ENCODE measurements around the gene NR1I3.
A peak's percentile ranks its signal among the peaks of the same experiment; 100 is the strongest.
"Not testable (repeated sequence)": the region's sequence is repeated elsewhere in the genome, so short reads cannot be mapped to it uniquely, and the experiment has no call there.

Gene NR1I3

GRCh38 chr1:161238039-161238473 is at the start of gene NR1I3:
TSS of gene NR1I3 (minus strand) at chr1:161238203. CDS start at chr1:161236565, 1,638 bp downstream.
- no peak for DNase-seq

- DNase-seq: no peak
Measured at GRCh38 chr1:161287482-161288054, 49.6 kb upstream of the NR1I3 start.

- no peak for DNase-seq
Measured at GRCh38 chr1:161285521-161285920, 47.5 kb upstream of the NR1I3 start.

DNA sequence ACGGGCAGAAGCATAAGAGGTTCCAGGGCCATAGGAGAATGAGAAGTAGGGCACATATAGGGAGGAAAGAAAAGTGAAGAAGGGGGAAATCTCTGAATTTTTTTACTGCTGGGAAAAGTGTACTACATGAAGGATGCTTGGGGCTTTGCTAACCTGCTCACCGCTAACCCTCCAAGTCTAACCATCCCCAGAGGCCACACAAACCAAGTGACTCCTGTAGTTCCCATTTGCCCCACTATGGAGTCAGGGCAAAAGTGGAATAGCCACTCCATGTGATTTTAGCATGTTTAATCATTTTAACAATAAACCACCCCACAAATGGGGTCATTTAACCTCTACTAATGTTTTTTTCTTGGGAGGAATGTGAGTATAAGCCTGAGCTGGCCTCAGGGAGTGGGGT is 47.1 kb upstream of the NR1I3 start:
- DNase-seq: no peak

DNA sequence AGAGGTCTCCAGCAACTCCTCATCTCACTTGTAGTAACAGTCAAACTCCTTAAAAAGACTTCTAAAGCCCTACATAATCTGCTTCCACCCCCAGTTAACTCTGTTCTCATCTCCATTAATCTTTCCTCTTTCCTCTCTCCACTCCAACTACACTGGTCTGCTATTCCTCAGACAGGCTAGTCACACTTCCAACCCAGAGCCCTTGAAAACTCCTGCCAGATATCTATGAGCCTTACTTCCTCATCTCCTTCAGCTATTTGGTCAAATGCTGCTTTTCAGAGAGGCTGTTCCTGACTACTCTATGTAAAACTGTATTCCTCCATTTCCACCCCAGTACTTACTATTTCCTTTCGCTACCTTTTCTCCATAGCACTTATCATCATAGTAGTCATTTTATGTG is 45.0 kb upstream of the NR1I3 start:
- peak; percentile 22 for DNase-seq

GRCh38 chr1:161274874-161275273 is 36.9 kb upstream of the NR1I3 start:
- DNase-seq: no peak

DNA sequence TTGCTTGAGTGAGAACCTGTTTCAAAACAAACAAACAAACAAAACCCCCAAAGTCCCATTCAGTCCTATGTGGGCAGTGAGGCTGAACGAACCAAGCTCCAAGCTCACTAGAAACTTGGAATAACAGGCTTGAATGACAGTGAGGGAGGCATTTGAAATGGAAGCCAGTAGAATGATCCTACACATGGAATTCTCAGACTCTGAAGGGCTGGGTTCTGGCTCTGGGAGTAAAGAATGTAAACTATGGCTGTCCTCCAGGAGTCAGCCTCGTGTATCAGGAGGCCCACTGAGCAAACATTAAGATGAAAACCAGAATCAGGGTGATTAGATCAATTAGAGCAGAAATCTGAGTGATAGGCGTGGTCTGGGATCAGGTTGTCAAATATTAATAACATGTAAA is 35.4 kb upstream of the NR1I3 start:
- no peak for DNase-seq

- peak; percentile 34 for DNase-seq
Measured at GRCh38 chr1:161267321-161267720, 29.3 kb upstream of the NR1I3 start.

GRCh38 chr1:161266836-161267235 is 28.8 kb upstream of the NR1I3 start:
- no peak for DNase-seq

DNA sequence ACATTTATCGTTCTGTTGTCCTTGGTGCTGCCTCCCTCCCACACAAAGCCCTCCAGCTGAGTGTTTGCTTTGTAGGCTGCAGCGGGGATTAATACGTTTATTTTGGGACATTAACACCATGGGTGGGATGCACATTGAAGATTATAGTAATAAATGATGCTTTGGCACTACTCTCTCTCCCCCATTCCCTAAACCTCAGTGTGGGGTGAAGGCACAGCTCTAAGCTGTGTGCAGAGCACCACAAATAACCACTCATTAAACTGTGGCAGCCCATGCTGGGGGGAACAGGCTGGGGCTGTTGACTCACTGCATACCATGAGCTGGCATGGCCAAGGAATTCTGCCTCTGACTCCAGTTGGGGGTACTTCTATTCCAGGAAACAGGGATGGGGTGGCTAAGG is 28.2 kb upstream of the NR1I3 start:
- no peak for DNase-seq

- no peak for DNase-seq
Measured at GRCh38 chr1:161265305-161265704, 27.3 kb upstream of the NR1I3 start.

DNA sequence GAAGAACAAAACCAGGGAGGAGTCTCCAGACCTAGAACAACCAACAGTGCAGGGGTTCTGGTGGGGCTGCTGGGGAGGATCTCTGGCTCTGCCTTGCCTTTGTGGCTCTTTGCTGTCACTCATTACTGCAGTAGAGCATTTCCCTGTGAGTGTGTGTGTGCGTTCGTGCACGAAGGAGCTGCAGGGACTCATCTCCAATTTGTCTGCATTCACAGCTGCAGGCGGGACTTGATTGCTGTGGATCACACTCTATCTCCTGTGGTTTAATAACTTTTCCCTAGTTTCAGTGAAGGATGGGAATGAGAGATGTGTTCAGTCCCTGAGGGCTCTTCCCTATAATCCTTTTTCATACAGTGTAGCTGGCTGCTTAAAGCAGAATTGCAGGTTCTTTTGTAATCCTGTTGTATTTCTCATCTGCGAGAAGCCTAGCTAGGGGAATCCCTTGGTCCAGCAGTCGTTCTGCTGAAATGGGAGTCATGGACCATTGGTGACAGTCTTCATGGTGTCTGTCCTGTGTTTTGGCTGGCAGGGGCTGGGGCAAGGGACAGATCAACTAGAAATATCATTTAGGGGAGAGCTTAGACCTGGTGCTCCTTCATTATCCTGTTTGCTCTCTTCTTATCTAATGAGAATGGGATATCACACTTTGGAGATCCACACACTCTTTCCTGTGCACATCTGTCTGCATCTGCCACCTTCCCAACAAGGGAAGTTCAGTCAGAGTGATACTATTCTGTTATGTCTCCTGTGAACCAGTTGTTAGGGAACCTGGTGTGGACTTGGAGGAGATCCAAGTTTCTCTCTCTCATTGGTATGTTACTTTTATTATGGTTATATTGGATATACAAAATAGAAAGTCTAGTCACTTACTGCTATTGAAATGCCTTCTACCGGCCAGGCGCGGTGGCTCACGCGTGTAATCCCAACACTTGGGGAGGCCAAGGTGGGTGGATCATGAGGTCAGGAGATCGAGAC is 23.5 kb upstream of the NR1I3 start:
- peak; percentile 13 for DNase-seq

- DNase-seq: no peak
Measured at GRCh38 chr1:161260376-161261260, 22.6 kb upstream of the NR1I3 start.

- DNase-seq: no peak
Measured at GRCh38 chr1:161259765-161260164, 21.8 kb upstream of the NR1I3 start.

GRCh38 chr1:161259345-161259702 is 21.3 kb upstream of the NR1I3 start:
- DNase-seq: no peak

- peak; percentile 43 for DNase-seq
Measured at GRCh38 chr1:161258439-161259344, 20.7 kb upstream of the NR1I3 start, which contains the start of gene PCP4L1. TSS of gene PCP4L1 (plus strand) at chr1:161258745. CDS start at chr1:161258975, 230 bp downstream.

DNA sequence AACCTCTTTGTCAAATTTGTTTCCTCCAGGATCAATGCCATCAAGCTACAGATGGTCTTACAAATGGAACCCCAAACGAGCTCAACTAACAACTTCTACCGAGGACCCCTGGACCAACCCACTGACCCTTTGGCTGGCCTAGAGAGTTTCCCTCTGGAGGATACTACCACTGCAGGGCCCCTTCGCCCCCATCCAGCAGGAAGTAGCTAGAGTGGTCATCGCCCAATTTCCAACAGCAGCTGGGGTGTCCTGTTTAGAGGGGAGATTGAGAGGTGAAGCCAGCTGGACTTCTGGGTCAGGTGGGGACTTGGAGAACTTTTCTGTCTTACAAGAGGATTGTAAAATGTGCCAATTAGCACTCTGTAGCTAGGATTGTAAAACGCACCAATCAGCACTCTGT is 19.1 kb upstream of the NR1I3 start:
- not testable (repeated sequence) for DNase-seq

- DNase-seq: not testable (repeated sequence)
Measured at GRCh38 chr1:161255955-161256520, 18.0 kb upstream of the NR1I3 start.

- not testable (repeated sequence) for DNase-seq
Measured at GRCh38 chr1:161255302-161255701, 17.3 kb upstream of the NR1I3 start.

DNA sequence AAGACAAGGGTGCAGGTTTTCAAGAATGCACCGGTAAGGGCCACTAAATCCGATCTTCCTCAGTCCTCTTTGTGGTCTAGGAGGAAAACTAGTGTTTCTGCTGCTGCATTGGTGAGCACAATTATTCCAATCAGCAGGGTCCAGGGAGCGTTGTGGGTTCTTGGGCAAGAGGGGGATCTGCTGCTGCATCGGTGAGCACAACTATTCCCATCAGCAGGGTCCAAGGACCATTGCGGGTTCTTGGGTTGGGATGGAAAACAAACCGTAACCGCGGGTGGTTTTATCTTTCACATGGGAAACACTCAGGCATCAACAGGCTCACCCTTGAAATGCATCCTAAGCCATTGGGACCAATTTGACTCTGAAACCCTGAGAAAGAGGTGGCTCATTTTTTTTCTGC is 13.6 kb upstream of the NR1I3 start:
- DNase-seq: no peak

GRCh38 chr1:161250829-161251228 is 12.8 kb upstream of the NR1I3 start:
- no peak for DNase-seq

- not testable (repeated sequence) for DNase-seq
Measured at GRCh38 chr1:161250100-161250499, 12.1 kb upstream of the NR1I3 start.
